ENCODE data around the gene SLC25A21. TPM values are rescaled to one million over a fixed set of nuclear protein-coding genes. Genes with fewer than 3 reads are reported as not detected.

SLC25A21 gene
- polyA plus RNA-seq (2012; ENCODE audit: insufficient read length, low read depth) = 0.77 TPM

DNA sequence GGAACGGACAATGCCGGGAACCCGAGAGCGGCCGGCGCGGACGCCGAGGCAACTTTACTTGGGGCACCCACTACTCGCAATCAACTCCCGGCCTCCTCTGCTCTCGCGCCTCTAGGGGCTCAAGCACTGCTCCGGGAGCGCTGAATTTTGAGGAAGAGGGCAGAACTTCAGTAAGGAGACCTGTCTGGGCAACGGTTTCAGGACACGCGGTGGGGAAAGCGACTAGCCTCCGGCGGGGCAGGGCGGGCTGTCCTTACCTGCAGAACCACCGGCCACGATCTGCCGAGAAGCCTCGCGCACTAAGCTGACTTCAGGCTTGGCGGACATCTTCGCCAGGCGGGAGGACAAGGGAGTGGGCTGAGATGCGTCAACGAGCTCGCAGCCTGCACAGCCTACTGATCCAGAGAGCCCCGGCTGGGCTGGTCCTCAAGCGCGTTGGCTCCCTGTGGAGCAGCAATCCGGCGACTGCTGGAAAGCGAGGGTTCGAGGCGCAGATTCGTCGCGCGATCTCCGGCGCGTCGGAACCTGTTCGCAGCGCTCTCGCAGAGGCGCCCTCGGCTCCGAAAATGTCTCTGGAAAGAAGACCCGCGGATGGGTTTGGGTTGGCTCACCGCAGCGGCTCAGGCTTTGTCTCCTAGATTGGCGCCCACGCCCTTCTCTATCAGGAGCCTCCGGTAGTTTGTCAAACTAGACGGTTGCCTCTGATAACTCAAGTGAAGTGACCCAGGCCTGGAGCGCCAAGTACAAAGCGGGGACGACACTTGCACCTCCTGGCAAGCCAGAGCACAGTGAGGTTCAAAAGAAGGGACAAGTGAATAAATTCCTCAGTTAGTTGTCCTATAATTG lies at the start of gene SLC25A21:
Gene SLC25A21 (minus strand): TSS at position 583 of the 846 bp plus-strand sequence.
- TF ChIP-seq FOXP2 (optimal IDR thresholded peaks at IDR 0.05; ENCODE audit: borderline replicate concordance, extremely low read depth, extremely low read length, insufficient read depth) (no peak), SIN3A (IDR thresholded peaks at IDR 0.05; ENCODE audit: borderline replicate concordance, insufficient read depth, low read length) (no peak), TAF1 (IDR thresholded peaks at IDR 0.05; ENCODE audit: borderline replicate concordance, insufficient read depth, low read length) (no peak), POLR2AphosphoS5 (IDR thresholded peaks at IDR 0.05; ENCODE audit: low read depth, low read length) (no peak)
- TF ChIP-seq, protein P1, sequence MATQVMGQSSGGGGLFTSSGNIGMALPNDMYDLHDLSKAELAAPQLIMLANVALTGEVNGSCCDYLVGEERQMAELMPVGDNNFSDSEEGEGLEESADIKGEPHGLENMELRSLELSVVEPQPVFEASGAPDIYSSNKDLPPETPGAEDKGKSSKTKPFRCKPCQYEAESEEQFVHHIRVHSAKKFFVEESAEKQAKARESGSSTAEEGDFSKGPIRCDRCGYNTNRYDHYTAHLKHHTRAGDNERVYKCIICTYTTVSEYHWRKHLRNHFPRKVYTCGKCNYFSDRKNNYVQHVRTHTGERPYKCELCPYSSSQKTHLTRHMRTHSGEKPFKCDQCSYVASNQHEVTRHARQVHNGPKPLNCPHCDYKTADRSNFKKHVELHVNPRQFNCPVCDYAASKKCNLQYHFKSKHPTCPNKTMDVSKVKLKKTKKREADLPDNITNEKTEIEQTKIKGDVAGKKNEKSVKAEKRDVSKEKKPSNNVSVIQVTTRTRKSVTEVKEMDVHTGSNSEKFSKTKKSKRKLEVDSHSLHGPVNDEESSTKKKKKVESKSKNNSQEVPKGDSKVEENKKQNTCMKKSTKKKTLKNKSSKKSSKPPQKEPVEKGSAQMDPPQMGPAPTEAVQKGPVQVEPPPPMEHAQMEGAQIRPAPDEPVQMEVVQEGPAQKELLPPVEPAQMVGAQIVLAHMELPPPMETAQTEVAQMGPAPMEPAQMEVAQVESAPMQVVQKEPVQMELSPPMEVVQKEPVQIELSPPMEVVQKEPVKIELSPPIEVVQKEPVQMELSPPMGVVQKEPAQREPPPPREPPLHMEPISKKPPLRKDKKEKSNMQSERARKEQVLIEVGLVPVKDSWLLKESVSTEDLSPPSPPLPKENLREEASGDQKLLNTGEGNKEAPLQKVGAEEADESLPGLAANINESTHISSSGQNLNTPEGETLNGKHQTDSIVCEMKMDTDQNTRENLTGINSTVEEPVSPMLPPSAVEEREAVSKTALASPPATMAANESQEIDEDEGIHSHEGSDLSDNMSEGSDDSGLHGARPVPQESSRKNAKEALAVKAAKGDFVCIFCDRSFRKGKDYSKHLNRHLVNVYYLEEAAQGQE (IDR thresholded peaks at IDR 0.05; ENCODE audit: insufficient read depth in 1 of 2, low read depth in 2 of 2, low read length in 2 of 2) = no peak

DNA sequence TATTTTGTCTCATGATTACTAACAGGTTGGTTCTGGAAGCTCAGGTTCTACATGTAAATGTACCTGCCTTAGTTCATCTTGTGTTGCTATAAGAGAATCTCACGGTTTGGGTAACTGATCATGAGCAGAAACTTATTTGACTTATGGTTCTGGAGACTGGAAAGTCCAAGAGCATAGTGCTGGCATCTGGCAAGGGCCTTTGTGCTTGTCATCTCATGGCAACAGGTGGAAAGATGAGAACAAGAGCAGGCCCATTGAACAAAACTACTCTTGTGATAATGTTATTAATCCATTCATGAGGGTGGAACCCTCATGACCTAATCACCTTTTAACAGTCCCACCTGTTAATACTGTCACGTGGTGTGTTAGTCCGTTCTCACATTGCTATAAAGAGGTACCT lies 48.7 kb upstream of the SLC25A21 start:
- TF ChIP-seq POLR2AphosphoS5 (IDR thresholded peaks at IDR 0.05; ENCODE audit: low read depth, low read length) (no peak), TAF1 (IDR thresholded peaks at IDR 0.05; ENCODE audit: borderline replicate concordance, insufficient read depth, low read length) (no peak), SIN3A (IDR thresholded peaks at IDR 0.05; ENCODE audit: borderline replicate concordance, insufficient read depth, low read length) (no peak), FOXP2 (optimal IDR thresholded peaks at IDR 0.05; ENCODE audit: borderline replicate concordance, extremely low read depth, extremely low read length, insufficient read depth) (no peak)
- TF ChIP-seq, protein P1 (IDR thresholded peaks at IDR 0.05; ENCODE audit: insufficient read depth in 1 of 2, low read depth in 2 of 2, low read length in 2 of 2) = no peak

DNA sequence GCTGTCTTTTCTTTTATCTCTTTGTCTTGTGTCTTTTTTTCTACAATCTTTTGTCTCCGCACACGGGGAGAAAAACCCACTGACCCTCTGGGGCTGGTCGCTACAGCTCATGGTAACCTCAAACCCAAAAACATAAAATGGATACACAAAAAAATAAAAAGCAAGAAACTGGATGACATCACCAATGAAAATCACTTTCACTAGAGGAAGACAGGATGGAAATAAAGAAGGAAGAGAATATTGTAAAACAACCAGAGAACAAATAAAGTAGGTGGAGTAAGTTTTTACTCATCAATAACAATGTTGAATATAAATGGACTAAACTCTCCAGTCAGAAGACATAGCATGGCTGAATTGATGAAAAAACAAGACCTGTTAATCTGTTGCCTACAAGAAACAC lies 42.9 kb upstream of the SLC25A21 start:
- TF ChIP-seq POLR2AphosphoS5 (IDR thresholded peaks at IDR 0.05; ENCODE audit: low read depth, low read length) (no peak), SIN3A (IDR thresholded peaks at IDR 0.05; ENCODE audit: borderline replicate concordance, insufficient read depth, low read length) (no peak), TAF1 (IDR thresholded peaks at IDR 0.05; ENCODE audit: borderline replicate concordance, insufficient read depth, low read length) (no peak), FOXP2 (optimal IDR thresholded peaks at IDR 0.05; ENCODE audit: borderline replicate concordance, extremely low read depth, extremely low read length, insufficient read depth) (no peak)
- TF ChIP-seq, protein P1 (IDR thresholded peaks at IDR 0.05; ENCODE audit: insufficient read depth in 1 of 2, low read depth in 2 of 2, low read length in 2 of 2) = no peak

DNA sequence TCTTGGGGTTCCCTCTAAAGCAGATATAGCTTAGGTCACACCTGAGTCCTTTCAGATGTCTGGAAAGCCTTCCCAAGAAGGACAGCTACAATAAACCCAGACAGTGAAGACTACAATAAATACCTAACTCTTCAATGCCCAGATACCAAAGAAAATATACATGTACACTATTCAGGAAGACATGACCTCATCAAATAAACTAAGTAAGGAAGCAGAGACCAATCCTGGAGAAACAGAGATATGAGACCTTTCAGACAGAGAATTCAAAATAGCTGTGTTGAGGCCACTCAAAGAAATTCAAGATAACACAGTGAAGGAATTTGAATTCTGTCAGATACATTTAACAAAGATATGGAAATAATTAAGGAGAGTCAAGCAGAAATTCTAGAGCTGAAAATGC lies 40.6 kb upstream of the SLC25A21 start:
- TF ChIP-seq, protein P1 (IDR thresholded peaks at IDR 0.05; ENCODE audit: insufficient read depth in 1 of 2, low read depth in 2 of 2, low read length in 2 of 2) = no peak
- TF ChIP-seq POLR2AphosphoS5 (IDR thresholded peaks at IDR 0.05; ENCODE audit: low read depth, low read length) (no peak), FOXP2 (optimal IDR thresholded peaks at IDR 0.05; ENCODE audit: borderline replicate concordance, extremely low read depth, extremely low read length, insufficient read depth) (no peak), SIN3A (IDR thresholded peaks at IDR 0.05; ENCODE audit: borderline replicate concordance, insufficient read depth, low read length) (no peak), TAF1 (IDR thresholded peaks at IDR 0.05; ENCODE audit: borderline replicate concordance, insufficient read depth, low read length) (no peak)
